Measurements from ENCODE around the gene CRAMP1. TPM values are rescaled to one million over a fixed set of nuclear protein-coding genes. Genes with fewer than 3 reads are reported as not detected.

Gene CRAMP1
- total and polyA plus RNA-seq, 3 donors from 2014 or later, result 54.1 to 65.1 (median 54.8) TPM

DNA sequence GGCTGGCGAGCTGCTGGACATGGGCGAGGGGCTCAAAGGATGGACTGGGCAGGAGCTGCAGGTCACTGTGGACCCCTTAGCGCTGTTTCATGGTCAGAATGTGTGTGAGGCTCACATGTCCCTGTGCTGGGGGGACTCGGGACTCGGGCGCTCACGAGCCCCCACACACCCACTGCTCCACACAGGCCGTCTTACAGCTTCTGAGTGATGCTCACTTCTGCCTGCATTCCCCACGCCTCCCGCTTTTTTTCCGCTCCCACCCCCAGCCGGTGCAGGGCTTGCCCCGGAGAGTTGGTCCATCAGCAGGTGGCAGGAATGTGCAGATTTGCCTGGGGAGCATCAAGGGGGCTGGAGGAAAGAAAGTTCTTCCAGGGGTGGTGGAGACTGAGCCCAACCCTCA, 45.7 kb downstream of the CRAMP1 start:
- no peak overlapping the region for H3K27ac ChIP-seq
- no peaks in the 10 kb centered on the region for H3K27me3 ChIP-seq
- peaks cover 4% of the 10 kb centered on the region for H3K4me1 ChIP-seq
- no peak overlapping the region for H3K4me3 ChIP-seq
- no peak for TF ChIP-seq POLR2A (IDR thresholded peaks at IDR 0.05)
- TF ChIP-seq, protein P1, sequence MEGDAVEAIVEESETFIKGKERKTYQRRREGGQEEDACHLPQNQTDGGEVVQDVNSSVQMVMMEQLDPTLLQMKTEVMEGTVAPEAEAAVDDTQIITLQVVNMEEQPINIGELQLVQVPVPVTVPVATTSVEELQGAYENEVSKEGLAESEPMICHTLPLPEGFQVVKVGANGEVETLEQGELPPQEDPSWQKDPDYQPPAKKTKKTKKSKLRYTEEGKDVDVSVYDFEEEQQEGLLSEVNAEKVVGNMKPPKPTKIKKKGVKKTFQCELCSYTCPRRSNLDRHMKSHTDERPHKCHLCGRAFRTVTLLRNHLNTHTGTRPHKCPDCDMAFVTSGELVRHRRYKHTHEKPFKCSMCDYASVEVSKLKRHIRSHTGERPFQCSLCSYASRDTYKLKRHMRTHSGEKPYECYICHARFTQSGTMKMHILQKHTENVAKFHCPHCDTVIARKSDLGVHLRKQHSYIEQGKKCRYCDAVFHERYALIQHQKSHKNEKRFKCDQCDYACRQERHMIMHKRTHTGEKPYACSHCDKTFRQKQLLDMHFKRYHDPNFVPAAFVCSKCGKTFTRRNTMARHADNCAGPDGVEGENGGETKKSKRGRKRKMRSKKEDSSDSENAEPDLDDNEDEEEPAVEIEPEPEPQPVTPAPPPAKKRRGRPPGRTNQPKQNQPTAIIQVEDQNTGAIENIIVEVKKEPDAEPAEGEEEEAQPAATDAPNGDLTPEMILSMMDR (IDR thresholded peaks at IDR 0.05), result no peak
- H3K36me3 ChIP-seq (ENCODE audit: low read depth, missing control alignments), result no peaks in the 10 kb centered on the region
- H3K9me3 ChIP-seq, result no peaks in the 10 kb centered on the region
- no peak for DNase-seq
- intact Hi-C loops (cut with DNase I; ENCODE audit: low total_unique reads), result no loop called here
- WGBS, 2 donors, result 93 to 97% methylated on average over 6 to 13 of the region's 13 CpGs

GRCh38 chr16:1659031-1659430, 46.9 kb downstream of the CRAMP1 start:
- TF ChIP-seq, protein P1 (IDR thresholded peaks at IDR 0.05), result no peak
- H3K4me3 ChIP-seq, result no peak overlapping the region
- no peaks in the 10 kb centered on the region for H3K36me3 ChIP-seq (ENCODE audit: low read depth, missing control alignments)
- no peak for DNase-seq
- 90% methylated on average over 5 of the region's 5 CpGs for WGBS, 2 donors
- peaks cover 4% of the 10 kb centered on the region for H3K4me1 ChIP-seq
- H3K27me3 ChIP-seq, result no peaks in the 10 kb centered on the region
- no peak overlapping the region for H3K27ac ChIP-seq
- intact Hi-C loops (cut with DNase I; ENCODE audit: low total_unique reads), result no loop called here
- no peaks in the 10 kb centered on the region for H3K9me3 ChIP-seq

- 97 to 100% methylated on average over 2 of the region's 2 CpGs for WGBS, 2 donors
Observed at GRCh38 chr16:1661826-1662225, 49.7 kb downstream of the CRAMP1 start.

DNA sequence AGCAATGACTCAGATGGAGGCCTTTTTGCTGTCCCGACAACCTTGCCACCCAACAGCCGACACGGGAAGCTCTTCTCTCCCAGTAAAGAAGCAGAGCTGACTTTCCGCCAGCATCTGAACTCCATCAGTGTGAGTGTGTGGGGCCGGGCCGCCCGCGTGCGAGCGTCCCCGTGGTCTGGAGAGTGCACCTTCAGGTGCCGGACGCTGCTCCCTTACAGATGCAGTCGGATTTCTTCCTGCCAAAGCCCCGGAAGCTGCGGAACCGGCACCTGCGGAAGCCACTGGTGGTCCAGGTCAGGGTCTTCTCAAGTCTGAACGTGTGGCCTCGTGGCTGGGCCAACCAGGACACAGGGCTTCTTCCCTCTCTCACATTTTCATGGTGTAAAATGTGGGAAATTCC, 50.4 kb downstream of the CRAMP1 start:
- no peak for DNase-seq
- no peak for TF ChIP-seq POLR2A (IDR thresholded peaks at IDR 0.05)
- TF ChIP-seq, protein P1 (IDR thresholded peaks at IDR 0.05), result no peak
- 92 to 97% methylated on average over 11 to 20 of the region's 20 CpGs for WGBS, 2 donors
- Histone ChIP-seq H3K4me1 (peaks cover under 1% of the 10 kb centered on the region), H3K27ac (no peak overlapping the region), H3K9me3 (no peaks in the 10 kb centered on the region), H3K4me3 (no peak overlapping the region), H3K36me3 (ENCODE audit: low read depth, missing control alignments) (no peaks in the 10 kb centered on the region), H3K27me3 (no peaks in the 10 kb centered on the region)
- intact Hi-C loops (cut with DNase I; ENCODE audit: low total_unique reads), result no loop called here

More at GRCh38 chr16:1661826-1662225, 49.7 kb downstream of the CRAMP1 start:
- H3K36me3 ChIP-seq (ENCODE audit: low read depth, missing control alignments), result no peaks in the 10 kb centered on the region
- H3K4me1 ChIP-seq, result peaks cover 4% of the 10 kb centered on the region
- no peak overlapping the region for H3K4me3 ChIP-seq
- intact Hi-C loops (cut with DNase I; ENCODE audit: low total_unique reads), result no loop called here
- no peak overlapping the region for H3K27ac ChIP-seq
- TF ChIP-seq, protein P1 (IDR thresholded peaks at IDR 0.05), result no peak
- no peak for TF ChIP-seq POLR2A (IDR thresholded peaks at IDR 0.05)
- no peaks in the 10 kb centered on the region for H3K27me3 ChIP-seq
- H3K9me3 ChIP-seq, result no peaks in the 10 kb centered on the region
- DNase-seq, result no peak

DNA sequence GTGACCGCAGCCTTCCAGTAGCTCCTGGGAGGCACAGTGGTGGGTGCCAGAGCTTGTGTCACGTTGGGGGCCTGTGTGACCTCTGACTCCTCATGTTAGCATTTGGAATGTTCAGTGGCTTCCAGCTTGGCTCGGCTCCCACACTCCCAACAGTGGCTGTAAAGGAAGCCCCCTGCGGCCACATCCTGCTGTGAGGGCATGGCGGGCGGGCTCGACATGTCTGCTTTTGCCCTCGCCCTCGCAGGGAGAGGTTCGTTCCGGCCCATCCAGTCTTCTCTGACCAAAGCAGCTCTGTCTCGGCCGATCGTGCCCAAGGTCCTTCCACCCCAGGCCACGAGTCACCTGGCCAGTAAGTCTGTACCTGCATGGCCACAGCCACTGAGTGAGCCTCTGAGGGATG, 53.7 kb downstream of the CRAMP1 start:
- no peaks in the 10 kb centered on the region for H3K36me3 ChIP-seq (ENCODE audit: low read depth, missing control alignments)
- no peak overlapping the region for H3K4me3 ChIP-seq
- intact Hi-C loops (cut with DNase I; ENCODE audit: low total_unique reads), result no loop called here
- no peak for DNase-seq
- 88 to 96% methylated on average over 12 to 14 of the region's 15 CpGs for WGBS, 2 donors
- no peaks in the 10 kb centered on the region for H3K4me1 ChIP-seq
- TF ChIP-seq, protein P1 (IDR thresholded peaks at IDR 0.05), result no peak
- TF ChIP-seq POLR2A (IDR thresholded peaks at IDR 0.05), result no peak
- H3K27me3 ChIP-seq, result no peaks in the 10 kb centered on the region
- no peaks in the 10 kb centered on the region for H3K9me3 ChIP-seq
- H3K27ac ChIP-seq, result no peak overlapping the region
